GM12865 (cell line): Measurements from ENCODE around the gene OR7E24.

Experiments used
- DNase-seq: peaks from one replicate; pipeline ENCODE4 v3.0.0; 2010; ENCODE audit warnings: low read depth
- H3K4me3 ChIP-seq: 2 replicates; pipeline ENCODE4 v1.5.1; 2011; ENCODE audit warnings: mild to moderate bottlenecking, low read depth, low read length, control low read depth
- CTCF ChIP-seq: IDR thresholded peaks from 2 replicates; pipeline ENCODE4 v1.5.1; 2011; ENCODE audit warnings: low read length, control low read depth, low read depth, inconsistent platforms; ENCODE audit not compliant: insufficient read depth; ENCODE audit errors: missing control alignments

Gene OR7E24

GRCh38 chr19:9296336-9296735 lies 45.6 kb downstream of the OR7E24 start:
- no peak overlapping the region for H3K4me3 ChIP-seq
- TF ChIP-seq CTCF, result no peak
- DNase-seq, result no peak
